ENCODE data around the gene MYO3B.
"Not testable (repeated sequence)": the region's sequence is repeated elsewhere in the genome, so short reads cannot be mapped to it uniquely, and the experiment has no call there.

The MYO3B gene

DNA sequence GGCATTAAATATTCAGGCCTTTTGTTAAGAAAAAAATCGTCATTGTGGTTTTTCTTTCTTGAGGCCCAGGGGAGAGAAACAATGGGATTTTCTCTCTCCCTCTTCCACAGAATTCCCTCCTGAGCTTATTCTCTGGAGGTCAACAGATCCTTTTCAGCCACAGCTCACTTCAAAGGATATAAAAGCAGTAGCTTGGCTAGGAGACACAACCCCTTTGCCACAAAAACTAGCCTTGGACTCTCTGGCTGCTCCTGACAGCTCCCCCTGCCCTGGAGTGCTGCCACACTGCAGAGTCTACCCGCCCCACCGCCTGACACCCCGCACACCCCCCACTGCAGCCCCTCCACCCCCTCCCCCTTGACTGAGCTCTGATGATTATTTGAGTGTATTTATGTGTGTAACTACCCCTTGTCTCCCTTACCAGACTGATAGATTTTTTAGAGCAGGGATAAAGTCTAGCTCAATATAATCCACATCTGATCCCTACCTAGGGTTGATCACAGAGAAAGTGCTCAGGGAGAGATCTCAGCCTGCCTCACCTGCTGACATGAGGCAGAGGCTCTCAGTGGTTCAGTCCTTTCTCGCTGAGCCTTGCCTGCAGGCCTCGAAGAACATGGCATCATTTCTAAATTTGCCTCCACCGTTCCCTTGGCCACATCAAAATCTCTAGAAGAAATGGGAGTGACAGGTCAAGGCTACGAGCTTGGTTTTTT is 405.0 kb downstream of the MYO3B start:
- DNase-seq, result peak; percentile 9

DNA sequence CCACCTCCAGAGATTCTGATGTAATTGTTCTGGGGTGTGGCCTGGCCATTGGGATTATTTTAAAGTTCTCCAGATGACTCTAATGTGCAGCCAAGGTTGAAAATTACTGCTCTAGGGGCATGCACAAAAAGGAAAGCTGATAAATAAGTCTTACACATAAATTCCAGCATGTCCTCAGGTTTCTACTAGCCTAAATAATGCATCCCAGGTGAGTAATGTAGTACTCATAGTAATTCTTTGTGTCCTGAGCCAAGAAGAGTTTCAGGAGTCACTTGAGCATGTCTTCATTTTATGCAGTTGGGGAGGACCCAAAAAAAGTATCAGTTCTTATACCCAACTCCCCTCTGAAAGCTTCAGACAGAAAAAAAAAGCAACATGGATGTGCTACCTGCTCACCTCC is 407.1 kb downstream of the MYO3B start:
- no peak for DNase-seq

DNA sequence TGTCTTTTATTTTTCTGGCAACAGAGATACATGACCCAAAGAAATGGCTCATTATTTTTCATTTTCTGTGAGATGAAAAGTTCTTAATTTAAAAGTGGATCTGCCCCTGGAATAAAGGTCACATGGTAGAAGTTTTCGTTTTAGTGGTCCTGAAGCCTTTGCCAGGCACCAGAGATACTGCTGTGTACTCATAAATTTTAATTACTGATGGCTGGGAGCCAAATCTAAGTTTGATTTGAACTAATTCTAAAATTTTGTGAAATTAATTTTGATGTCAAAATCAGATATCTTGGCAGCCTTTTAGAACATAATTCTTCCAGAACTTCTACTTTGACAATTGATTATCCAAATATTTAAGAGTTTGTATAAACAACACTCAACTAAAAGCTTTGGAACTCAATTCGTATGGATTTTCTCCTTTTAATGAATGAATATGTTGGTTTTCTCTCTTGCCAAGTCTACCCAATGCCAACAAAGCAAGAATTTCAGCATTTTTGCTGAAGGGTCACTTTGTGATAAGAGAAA is 408.7 kb downstream of the MYO3B start:
- DNase-seq, result no peak

DNA sequence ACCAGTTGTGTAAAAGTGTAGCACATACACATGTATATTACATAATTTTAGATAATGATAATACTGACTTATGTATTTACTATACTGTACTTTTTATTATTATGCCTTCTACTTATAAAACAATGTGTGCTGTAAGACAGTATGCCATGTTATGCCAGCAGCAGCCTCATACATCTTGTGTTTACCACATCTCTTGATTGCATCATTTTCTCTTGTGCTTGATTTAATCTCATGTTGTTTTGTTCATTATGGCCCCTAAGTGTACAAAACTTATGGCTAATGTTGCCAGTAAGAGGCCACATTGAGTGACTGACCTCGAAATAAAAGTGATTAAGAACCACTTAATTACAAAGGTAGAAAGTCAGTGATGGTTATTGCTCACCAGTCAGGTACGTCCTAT is 409.2 kb downstream of the MYO3B start:
- no peak for DNase-seq

DNA sequence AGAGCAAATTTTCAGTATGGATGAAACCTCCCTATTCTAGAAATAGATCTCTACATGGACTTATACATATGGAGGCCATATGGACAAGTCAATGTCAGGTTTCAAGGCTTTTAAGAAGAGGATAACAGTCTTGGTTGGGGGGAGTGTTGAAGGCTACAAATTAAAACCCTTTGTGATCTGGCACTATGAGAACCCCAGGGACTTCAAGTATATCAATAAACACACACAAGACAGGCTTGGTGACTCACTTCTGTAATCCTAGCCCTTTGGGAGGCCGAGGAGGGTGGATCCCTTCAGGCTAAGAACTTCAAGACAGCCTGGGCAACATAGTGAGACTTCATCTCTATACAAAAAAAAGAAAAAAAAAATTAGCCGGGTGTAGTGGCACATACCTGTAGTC is 410.0 kb downstream of the MYO3B start:
- no peak for DNase-seq

DNA sequence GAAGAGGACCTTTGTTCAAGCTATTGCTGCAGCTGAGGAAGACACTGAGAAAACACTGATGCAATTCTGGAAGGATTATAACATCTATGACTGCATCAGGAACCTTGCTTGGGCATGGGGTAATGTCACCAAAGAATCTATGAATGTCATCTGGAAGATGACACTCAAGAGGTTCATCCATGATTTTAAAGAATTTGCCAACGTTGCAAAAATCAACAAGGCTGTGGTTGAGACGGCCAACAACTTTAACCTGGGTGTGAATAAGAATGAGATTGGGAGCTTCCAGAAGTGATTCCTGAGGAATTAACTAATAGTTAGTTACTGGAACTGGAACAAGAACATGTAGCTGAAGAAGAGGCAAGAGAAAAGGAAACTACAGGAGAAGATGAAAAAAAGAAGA is 410.8 kb downstream of the MYO3B start:
- no peak for DNase-seq

DNA sequence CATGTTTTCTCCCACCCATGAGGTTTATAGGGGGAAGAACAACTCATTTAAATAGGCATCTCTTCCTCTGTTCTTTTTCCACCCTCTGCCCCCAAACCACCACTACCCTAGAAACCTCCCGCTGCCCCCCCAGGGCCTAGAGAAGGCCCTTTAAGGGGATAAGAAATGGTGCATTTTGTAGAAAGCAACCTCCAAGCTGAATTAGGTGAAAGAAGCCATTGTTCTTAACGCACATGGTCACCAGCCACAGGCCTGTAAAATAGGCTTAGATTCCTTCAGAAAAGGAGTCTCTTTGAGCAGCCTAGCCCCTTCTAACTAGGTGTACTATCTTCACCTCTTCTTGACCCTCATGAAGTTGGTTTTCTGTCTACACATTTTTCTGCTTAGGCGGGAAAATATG is 418.6 kb downstream of the MYO3B start:
- DNase-seq, result no peak

DNA sequence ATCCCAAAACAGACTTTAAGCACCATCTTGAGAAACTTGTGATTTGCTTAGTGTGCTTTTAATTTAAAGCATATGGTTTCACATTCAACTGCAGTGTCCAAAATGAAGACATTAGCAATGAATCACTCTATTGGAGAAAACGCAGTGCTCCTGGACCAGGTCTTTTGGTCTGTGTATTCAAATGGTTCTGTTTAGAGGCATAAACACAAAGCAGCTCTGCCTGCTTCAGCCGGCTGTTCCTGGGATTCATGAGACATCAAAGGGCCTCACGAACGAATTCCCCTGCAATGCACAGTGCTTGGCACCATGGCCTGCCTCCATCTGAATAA is 420.1 kb downstream of the MYO3B start:
- DNase-seq, result no peak

DNA sequence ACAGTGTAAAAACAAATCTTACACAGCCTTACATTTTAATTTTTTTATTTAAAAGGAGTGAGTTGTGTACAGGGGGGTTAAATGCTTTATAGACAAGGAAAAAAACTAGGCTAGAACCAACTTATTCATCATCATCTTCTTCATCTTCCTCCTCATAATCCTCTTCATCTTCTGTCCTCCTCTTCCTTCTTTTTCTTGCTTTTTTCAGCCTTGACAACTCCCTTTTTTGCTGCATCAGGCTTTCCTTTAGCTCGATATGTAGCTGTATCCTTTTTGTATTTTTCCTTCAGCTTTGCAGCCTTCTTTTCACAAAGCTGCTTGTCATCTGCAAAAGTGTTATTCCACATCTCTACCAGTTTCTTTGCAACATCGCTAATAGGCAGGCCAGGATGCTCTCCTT is 423.5 kb downstream of the MYO3B start:
- no peak for DNase-seq

DNA sequence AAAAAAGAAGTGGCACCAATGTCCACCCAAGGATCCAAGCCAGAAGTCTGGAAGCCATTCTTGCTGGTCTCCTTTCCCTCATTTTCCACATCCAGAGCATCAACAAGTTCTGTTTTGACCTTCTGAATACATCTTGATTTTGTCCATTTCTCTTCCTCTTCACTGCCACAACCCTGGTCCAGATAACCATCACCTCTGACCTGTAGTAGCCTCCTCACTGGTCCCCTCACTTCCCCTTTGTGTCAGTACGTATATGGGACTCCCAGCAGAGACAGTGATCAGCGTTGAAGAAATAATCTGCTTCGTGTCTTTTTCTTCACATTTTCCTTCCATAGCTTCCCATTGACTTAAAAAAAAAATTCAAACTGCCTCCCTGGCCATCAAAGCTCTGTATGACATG is 427.9 kb downstream of the MYO3B start:
- no peak for DNase-seq

DNA sequence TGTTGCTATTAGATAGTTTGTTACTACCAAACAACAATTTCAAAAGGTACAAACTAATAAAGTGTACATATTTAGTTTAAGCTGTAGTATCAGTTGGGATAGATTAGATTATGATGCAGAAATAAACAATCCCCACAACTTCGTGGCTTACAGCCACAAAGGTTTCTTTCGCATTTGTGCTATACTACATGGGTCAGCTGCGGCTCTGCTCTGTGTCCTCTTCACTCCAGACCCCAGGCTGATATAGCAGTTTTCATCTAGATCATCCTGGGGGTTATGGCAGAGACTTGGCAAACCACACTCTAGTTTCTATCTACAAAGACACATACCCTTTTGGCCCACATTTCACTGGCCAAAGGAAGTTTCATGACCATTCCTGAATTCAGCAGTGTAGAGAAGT is 429.2 kb downstream of the MYO3B start:
- no peak for DNase-seq

DNA sequence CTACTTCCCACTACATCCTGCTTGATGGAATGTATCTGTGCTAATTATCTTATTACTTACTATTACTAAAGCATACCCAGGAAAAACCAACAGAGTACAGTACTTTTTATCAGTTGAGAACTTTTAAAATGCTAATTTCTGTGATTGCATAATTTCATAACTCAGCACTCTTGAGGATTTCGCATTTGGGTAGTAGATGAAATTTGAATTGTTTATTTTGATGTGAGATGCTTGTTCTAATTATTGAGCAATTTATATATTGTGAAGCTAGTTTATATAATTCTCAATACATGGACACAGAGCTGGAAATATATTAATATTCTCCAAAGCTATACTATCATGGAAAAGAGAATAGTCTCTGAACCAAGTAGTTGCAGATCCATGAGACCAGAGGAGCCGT is 432.7 kb downstream of the MYO3B start:
- DNase-seq, result no peak

DNA sequence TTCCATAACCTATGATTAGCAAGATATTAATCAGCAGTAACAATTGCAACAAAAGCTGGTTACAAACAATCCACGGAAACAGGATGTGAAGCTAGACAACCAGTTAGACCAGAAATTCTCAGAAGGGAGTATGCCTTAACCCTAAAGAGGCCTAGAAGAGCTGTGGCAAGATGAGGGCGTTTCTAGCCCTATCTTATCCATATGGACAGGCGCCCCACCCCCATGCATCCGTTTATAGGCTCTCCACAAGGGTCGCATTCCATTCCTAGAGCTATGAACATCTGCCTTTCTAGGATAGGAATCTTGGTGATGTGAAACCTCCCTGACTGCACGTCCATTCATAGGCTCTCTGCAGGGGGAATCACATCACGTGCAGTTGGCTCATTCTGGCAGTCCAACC is 441.0 kb downstream of the MYO3B start:
- DNase-seq, result not testable (repeated sequence)

DNA sequence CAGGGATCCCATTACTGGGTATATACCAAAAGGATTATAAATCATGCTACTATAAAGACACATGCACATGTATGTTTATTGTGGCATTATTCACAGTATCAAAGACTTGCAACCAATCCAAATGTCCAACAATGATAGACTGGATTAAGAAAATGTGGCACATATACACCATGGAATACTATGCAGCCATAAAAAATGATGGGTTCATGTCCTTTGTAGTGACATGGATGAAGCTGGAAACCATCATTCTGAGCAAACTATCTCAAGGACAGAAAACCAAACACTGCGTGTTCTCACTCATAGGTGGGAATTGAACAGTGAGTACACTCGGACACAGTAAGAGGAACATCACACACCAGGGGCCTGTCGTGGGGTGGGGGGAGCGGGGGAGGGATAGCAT is 457.1 kb downstream of the MYO3B start:
- not testable (repeated sequence) for DNase-seq

DNA sequence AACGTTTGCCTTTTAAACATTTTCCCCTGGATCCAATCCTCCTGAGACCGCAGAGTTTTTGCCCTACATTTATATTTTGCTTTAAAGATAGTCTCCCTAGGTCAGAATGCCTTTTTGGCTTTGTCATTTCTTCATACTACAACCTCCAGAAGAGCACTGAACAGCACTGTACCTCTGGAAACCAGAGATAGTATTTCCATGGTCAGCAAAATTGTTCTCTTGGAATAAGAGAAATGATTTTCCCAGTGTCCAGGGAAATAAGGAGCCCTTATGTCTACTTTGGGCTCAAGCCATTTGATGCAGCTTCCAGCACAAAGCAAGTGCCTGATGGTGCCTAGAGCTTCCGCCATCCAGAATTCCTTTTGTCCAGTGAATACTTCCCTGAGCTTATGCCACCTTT is 461.7 kb downstream of the MYO3B start:
- no peak for DNase-seq

DNA sequence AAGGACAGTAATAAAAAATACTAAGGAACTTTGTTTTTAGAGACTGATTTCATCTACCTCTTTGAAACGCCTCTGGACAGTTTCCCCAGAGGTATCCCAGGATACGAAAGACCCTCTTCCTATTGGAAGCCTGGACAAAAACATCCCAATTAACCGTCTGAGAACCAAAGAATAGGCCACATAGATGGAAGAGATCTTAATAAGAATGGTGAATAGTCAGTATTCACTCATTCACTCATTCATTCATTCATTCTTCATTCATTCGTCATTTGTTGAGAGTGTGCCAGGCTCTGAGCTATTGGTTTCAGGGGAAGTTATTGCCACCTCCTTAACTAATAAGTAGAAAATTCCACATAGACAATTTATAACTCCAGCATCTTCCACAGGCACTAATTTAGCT is 464.0 kb downstream of the MYO3B start:
- DNase-seq, result no peak

DNA sequence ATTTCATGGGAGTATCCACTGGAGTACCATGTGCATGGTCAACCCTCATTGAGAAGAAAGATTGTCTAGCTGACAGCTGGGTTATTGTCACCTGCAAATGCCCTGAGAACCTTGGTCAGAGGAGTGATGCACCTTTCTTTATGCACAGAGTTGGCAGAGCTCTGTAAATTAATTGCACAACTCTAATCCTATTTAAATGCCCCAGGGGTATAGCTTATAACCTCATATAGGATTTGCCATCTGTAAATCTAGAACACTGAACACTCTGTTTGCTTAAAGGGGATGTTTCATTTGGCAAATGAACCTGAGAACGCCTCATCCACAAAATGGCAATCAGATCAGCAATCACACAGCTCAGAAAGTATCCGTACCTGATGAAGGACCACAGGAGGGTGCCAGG is 465.4 kb downstream of the MYO3B start:
- peak; percentile 89 for DNase-seq

DNA sequence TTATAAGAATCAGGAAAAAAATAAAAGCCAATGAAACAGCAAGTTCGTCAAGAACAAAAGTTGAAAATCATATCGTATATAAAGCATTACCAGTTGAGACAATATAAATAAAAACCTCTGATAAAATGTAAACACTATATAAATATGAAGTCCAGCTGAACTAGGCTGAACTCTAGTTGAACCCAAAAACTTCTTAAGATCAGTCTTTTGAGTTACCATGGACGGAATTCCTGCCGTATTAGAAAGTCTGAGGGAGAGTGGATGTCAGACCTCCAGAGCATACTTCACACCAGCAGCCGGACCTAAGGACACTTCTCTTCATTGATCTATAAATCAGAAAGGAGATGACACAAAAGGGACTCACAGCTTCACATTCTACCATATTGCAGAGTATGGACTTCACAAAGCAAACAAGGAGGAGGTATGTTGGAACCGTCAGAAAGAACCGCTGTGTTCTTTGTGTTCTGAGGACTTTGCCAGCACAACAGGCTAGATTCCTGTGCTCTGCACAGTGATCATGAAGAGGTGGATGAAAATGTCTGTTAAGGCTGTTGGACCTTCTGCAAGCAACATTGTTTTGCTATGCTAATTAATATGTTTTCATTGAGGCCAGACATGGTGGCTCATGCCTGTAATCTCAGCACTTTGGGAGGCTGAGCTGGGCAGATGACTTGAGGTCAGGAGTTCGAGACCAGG is 469.9 kb downstream of the MYO3B start:
- DNase-seq, result no peak

DNA sequence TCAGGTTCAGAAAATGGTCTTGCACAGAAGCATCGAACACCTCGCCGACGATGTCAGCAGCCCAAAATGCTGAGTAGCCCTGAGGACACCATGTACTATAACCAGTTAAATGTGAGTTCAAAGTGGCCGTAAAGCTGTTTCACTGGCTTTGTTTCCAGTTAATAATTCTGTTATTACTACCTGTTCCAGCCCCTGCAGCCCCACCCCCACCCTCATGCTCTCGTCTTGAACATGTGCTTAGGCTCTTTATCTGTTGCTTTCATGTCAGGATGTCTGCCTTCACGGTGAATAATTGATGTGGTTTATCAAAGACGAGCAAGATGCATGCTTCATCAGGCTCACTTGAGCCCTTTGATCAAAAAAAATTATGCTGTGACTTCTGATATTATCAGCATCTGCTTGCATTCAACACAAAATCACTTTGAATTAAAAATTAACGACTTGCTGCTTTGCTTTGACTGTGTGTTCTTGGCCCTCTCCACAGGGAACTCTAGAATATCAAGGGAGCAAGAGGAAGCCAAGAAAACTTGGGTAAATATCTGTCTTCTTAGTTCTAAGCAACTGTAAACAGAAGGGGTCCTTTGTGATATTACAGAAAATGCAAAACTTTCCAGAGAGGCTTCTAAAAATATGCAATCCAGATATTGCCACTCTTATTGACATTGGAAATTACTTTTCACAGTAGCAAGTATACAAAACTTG is 473.8 kb downstream of the MYO3B start:
- no peak for DNase-seq

DNA sequence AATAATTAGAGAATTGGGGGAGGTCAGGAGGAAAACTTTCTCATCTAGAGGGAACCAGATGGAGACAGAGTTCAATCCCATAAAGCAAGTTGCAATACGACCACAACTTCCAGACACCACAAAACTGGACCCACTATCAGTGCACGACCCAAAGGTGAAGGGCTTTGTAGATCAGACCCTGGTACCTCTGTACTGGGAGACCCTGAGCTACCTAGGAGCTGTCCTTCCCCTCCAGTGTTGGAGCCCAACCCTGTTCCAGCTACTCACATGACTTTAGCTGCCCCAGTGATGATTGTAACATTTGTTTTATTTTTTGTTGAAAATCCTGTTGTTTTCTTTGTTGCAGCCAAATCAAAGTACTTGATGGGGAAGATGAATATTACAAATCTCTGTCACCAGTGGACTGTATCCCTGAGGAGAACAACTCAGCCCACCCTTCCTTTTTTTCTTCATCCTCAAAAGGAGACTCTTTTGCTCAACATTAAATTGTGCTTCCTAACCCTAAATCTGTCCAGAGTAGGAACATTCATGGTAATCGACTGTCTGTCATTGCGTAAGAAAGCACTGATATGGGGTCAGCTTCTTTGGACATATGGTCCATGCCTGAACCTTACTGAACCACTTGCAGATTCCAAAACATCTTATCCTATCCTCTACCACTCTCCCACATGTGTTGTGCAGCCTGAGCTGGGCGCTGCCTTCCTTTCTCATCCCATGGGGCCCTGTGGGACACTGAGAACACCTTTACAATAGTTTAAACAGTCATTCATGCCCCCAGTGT is 474.9 kb downstream of the MYO3B start:
- DNase-seq, result no peak

DNA sequence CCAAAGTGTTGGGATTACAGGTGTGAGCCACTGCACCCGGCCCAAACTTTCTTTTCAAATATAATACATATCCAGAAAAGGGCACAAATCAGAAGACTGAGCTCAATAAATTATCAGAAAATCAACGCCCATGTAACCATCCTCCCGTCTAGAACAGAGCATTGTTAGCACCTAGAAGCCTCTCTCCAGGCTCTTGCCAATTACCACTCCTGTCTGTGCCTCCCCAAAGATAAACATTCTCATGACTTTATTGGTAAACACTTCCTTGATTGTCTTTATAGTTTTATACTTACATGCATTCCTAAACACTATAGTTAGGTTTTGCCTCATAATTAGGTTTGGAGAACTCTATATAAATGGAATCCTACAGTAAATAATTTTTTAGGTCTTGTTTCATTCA is 478.7 kb downstream of the MYO3B start:
- no peak for DNase-seq

DNA sequence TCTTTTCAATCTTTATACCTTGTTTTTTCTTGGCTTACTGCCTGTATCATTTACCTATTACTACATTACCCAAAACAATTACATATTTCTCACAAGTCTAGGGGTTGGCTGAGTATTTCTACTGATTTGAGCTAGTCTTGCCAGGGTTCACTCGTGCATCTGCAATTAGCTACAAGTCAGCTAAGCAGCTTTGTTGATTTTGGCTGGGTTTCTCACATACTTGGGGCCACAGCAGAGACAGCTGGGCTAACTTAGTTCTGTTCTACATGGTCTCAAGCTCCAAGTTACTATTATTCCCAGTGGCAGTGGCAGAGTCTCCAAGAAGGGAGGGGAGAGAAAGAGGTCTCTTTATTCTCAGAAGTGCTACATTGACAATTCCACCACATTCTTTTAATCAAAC is 482.5 kb downstream of the MYO3B start:
- DNase-seq, result peak; percentile 12

DNA sequence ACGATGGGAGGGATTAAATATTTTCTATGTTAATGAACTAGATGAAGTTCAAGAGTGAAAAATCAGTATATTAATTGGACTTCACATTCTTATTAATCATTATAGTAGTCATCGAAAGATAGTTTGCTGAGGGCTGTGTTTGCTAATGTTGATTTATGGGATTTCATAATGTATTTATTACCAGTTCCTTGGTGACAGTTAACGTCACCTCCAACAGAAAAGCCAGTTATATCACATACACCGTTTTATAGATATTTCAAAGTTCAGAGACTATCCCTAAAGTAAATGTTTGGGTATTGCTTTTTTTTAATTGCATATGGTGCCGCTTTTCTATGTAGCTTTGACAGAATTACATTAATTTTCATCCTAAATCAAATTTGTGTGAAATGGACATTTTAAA is 487.8 kb downstream of the MYO3B start:
- no peak for DNase-seq

Measured in NCI-H82 (cell line).